ENCODE results near the gene LGMN. TPM values are rescaled to one million over a fixed set of nuclear protein-coding genes. Genes with fewer than 3 reads are reported as not detected.

Gene LGMN
- total and polyA plus RNA-seq, 4 donors = 56.2 to 192 (median 62.4) TPM

- no peak for TF ChIP-seq REST (IDR thresholded peaks at IDR 0.05)
- no peak for TF ChIP-seq HNF4A (conservative IDR thresholded peaks at IDR 0.05)
Measured at GRCh38 chr14:92794547-92794941, 46.1 kb upstream of the LGMN start (continued).

- WGBS = under 1% methylated on average over 71 of the region's 71 CpGs
Measured at GRCh38 chr14:92793709-92794546, 45.5 kb upstream of the LGMN start, which contains the start of gene GOLGA5. Gene GOLGA5, plus strand, starts transcription at chr14:92794305. Its CDS starts 3,133 bp downstream, at chr14:92797438.

More at GRCh38 chr14:92793709-92794546, 45.5 kb upstream of the LGMN start, which contains the start of gene GOLGA5:
- peak; percentile 99 for DNase-seq (ENCODE audit: low spot score)
- Histone ChIP-seq H3K9me3 (ENCODE audit: control insufficient read depth in 4 of 4, low read length in 3 of 4) (peaks cover 0 to 5% (median 1%) of the 10 kb centered on the region in 4 donors), H3K27me3 (ENCODE audit: control insufficient read depth in 4 of 4, insufficient read depth in 4 of 4, low read length in 3 of 4) (no peaks in the 10 kb centered on the region), H3K36me3 (ENCODE audit: control insufficient read depth in 4 of 4, insufficient read depth in 3 of 4, low read depth in 1 of 4, low read length in 3 of 4) (peaks cover 0 to 8% (median 4%) of the 10 kb centered on the region in 4 donors), H3K4me3 (ENCODE audit: low read depth in 1 of 3, low read length in 3 of 3) (peak within 1 kb of the TSS; percentile 70 to 99 (median 99)), H3K27ac (ENCODE audit: low read depth in 1 of 2, low read length in 2 of 2) (peak within 1 kb of the TSS; percentile 87 to 94), H3K4me1 (ENCODE audit: control insufficient read depth in 4 of 4, insufficient read depth in 4 of 4, low read length in 3 of 4) (peaks cover 4 to 40% (median 31%) of the 10 kb centered on the region in 4 donors), H3K9ac (ENCODE audit: low read depth in 1 of 2, low read length in 2 of 2) (peak within 1 kb of the TSS; percentile 96 to 100)
- TF ChIP-seq GABPA (IDR thresholded peaks at IDR 0.05 in 1 of 2, conservative IDR thresholded peaks at IDR 0.05 in 1 of 2) = peak in 1 of 2 donors; percentile 89
- TF ChIP-seq HNF4G (IDR thresholded peaks at IDR 0.05) = no peak
- no peak for TF ChIP-seq RXRA (IDR thresholded peaks at IDR 0.05)
- peak in 1 of 2 donors; percentile 24 for TF ChIP-seq HNF4A (conservative IDR thresholded peaks at IDR 0.05)
- no peak for TF ChIP-seq CTCF (IDR thresholded peaks at IDR 0.05; ENCODE audit: low read depth, low read length, missing input control)
- peak in 1 of 2 donors; percentile 43 for TF ChIP-seq RAD21 (IDR thresholded peaks at IDR 0.05)
- TF ChIP-seq FOXA2 (IDR thresholded peaks at IDR 0.05) = no peak
- TF ChIP-seq JUND (IDR thresholded peaks at IDR 0.05) = no peak
- no peak for TF ChIP-seq NR2F2 (IDR thresholded peaks at IDR 0.05)
- peak; percentile 91 for TF ChIP-seq MAX (IDR thresholded peaks at IDR 0.05)
- no peak for TF ChIP-seq TAF1 (conservative IDR thresholded peaks at IDR 0.05)
- peak; percentile 88 for TF ChIP-seq SP1 (IDR thresholded peaks at IDR 0.05)
- peak; percentile 66 for TF ChIP-seq ZBTB33 (IDR thresholded peaks at IDR 0.05)
- TF ChIP-seq YY1 (IDR thresholded peaks at IDR 0.05) = peak; percentile 71
- peak; percentile 9 for TF ChIP-seq FOXA1 (IDR thresholded peaks at IDR 0.05)
- no peak for TF ChIP-seq REST (IDR thresholded peaks at IDR 0.05)
- peak in 1 of 2 donors; percentile 55 for TF ChIP-seq EGR1 (IDR thresholded peaks at IDR 0.05; ENCODE audit: low read depth in 2 of 2)
- TF ChIP-seq ATF3 (IDR thresholded peaks at IDR 0.05) = no peak
